Smooth muscle cell (in vitro differentiated cells): ENCODE results near the gene CLEC7A. TPM values are rescaled to one million over a fixed set of nuclear protein-coding genes. Genes with fewer than 3 reads are reported as not detected.

Experiments used
- DNase-seq: peaks from one replicate; lab custom pipeline; 2025; ENCODE audit not compliant: unreplicated experiment; lab: John Stamatoyannopoulos, UW
- H2AFZ ChIP-seq: fragments of 200-600 bp; sonication (generic); 2 replicates; pipeline ENCODE4 v1.6.0; 2016; ENCODE audit warnings: antibody characterized with exemption, low read depth, mild to moderate bottlenecking
- H3F3A ChIP-seq: fragments of 200-600 bp; sonication (generic); 2 replicates; pipeline ENCODE4 v1.6.0; 2017; ENCODE audit warnings: antibody characterized with exemption, low read depth
- H3K27ac ChIP-seq: fragments of 200-600 bp; sonication (generic); 2 replicates; pipeline ENCODE4 v1.5.1; 2016; ENCODE audit warnings: low read depth, mild to moderate bottlenecking
- H3K27me3 ChIP-seq: fragments of 200-600 bp; sonication (generic); 2 replicates; pipeline ENCODE4 v1.6.1; 2016; ENCODE audit warnings: low read depth, mild to moderate bottlenecking
- H3K36me3 ChIP-seq: fragments of 200-600 bp; sonication (generic); 2 replicates; pipeline ENCODE4 v1.5.1; 2016; ENCODE audit warnings: low read depth
- H3K4me1 ChIP-seq: fragments of 200-600 bp; sonication (generic); 2 replicates; pipeline ENCODE4 v1.5.1; 2016; ENCODE audit warnings: low read depth
- H3K4me2 ChIP-seq: fragments of 200-600 bp; sonication (generic); 2 replicates; pipeline ENCODE4 v1.6.0; 2016; ENCODE audit warnings: mild to moderate bottlenecking
- H3K4me3 ChIP-seq: fragments of 200-600 bp; sonication (generic); 2 replicates; pipeline ENCODE4 v1.5.1; 2016; ENCODE audit warnings: mild to moderate bottlenecking
- H3K79me2 ChIP-seq: fragments of 200-600 bp; sonication (generic); 2 replicates; pipeline ENCODE4 v1.6.0; 2016; ENCODE audit warnings: low read depth, mild to moderate bottlenecking
- H3K9ac ChIP-seq: fragments of 200-600 bp; sonication (generic); 2 replicates; pipeline ENCODE4 v1.6.0; 2016; ENCODE audit warnings: low read depth
- H3K9me3 ChIP-seq: fragments of 200-600 bp; sonication (generic); replicated peaks from 2 replicates; pipeline ENCODE4 v1.5.1; 2016; ENCODE audit warnings: low read depth
- H4K20me1 ChIP-seq: fragments of 200-600 bp; sonication (generic); 2 replicates; pipeline ENCODE4 v1.6.0; 2016; ENCODE audit warnings: low read depth
- CTCF ChIP-seq: fragments of 200-600 bp; sonication (generic); IDR thresholded peaks from 2 replicates; pipeline ENCODE4 v1.5.1; 2017; ENCODE audit warnings: borderline replicate concordance, mild to moderate bottlenecking, antibody characterized with exemption; ENCODE audit not compliant: insufficient read depth, poor library complexity, severe bottlenecking
- WGBS: methylation state at CpG from one replicate; pipeline ENCODE4 v1.1.7; 2016; ENCODE audit warnings: low lambda C conversion rate; 5-methylcytosine and 5-hydroxymethylcytosine counted together
- polyA plus RNA-seq: library from polyadenylated mRNA; unstranded; fragments of >200 nt; fragmentation: Nextera tagmentation; extraction: Ambion mirVana; gene quantifications from 2 replicates; pipeline ENCODE4 v1.2.1, GENCODE V29; 2016
- total RNA-seq: library from RNA; depleted of rRNA; stranded (reverse); fragments of >200 nt; gene quantifications from 2 replicates; pipeline ENCODE4 v1.2.3, GENCODE V29; 2014

The CLEC7A gene
- total and polyA plus RNA-seq, 2 experiments from 2014 or later = 0.27 TPM; not detected in 1

- Histone ChIP-seq H3K9ac (no peak overlapping the region), H3K4me1 (no peaks in the 10 kb centered on the region), H3K9me3 (no peaks in the 10 kb centered on the region), H3K27me3 (no peaks in the 10 kb centered on the region), H2AFZ (no peak overlapping the region), H3F3A (no peaks in the 10 kb centered on the region), H3K27ac (no peak overlapping the region), H3K4me3 (no peak overlapping the region), H4K20me1 (no peaks in the 10 kb centered on the region), H3K36me3 (no peaks in the 10 kb centered on the region), H3K79me2 (no peaks in the 10 kb centered on the region), H3K4me2 (no peak overlapping the region)
- no peak for TF ChIP-seq CTCF
- 84% methylated on average over 4 of the region's 4 CpGs for WGBS
- no peak for DNase-seq
Measured at GRCh38 chr12:10094646-10095395, 35.2 kb downstream of the CLEC7A start.

- no peaks in the 10 kb centered on the region for H3K9me3 ChIP-seq
- no peak overlapping the region for H3K9ac ChIP-seq
- TF ChIP-seq CTCF = no peak
- H3K27me3 ChIP-seq = no peaks in the 10 kb centered on the region
- no peak overlapping the region for H3K27ac ChIP-seq
- no peaks in the 10 kb centered on the region for H3K36me3 ChIP-seq
- 64% methylated on average over 8 of the region's 8 CpGs for WGBS
- no peaks in the 10 kb centered on the region for H3K79me2 ChIP-seq
- DNase-seq = no peak
- no peaks in the 10 kb centered on the region for H3F3A ChIP-seq
- no peak overlapping the region for H2AFZ ChIP-seq
- no peak overlapping the region for H3K4me2 ChIP-seq
- H4K20me1 ChIP-seq = no peaks in the 10 kb centered on the region
- no peak overlapping the region for H3K4me3 ChIP-seq
- no peaks in the 10 kb centered on the region for H3K4me1 ChIP-seq
Measured at GRCh38 chr12:10088955-10089900, 40.8 kb downstream of the CLEC7A start.

GRCh38 chr12:10088031-10088430 is 42.0 kb downstream of the CLEC7A start:
- Histone ChIP-seq H3F3A (no peaks in the 10 kb centered on the region), H3K36me3 (no peaks in the 10 kb centered on the region), H3K79me2 (no peaks in the 10 kb centered on the region), H4K20me1 (no peaks in the 10 kb centered on the region), H3K4me1 (no peaks in the 10 kb centered on the region), H3K9me3 (no peaks in the 10 kb centered on the region), H3K4me3 (no peak overlapping the region), H3K4me2 (no peak overlapping the region), H3K27ac (no peak overlapping the region), H3K27me3 (no peaks in the 10 kb centered on the region), H2AFZ (no peak overlapping the region), H3K9ac (no peak overlapping the region)
- DNase-seq = no peak
- TF ChIP-seq CTCF = no peak
